SK-N-SH (cell line): ENCODE results near the gene FBXO33. TPM values are rescaled to one million over a fixed set of nuclear protein-coding genes. Genes with fewer than 3 reads are reported as not detected.

ENCODE experiments used
- CTCF ChIA-PET: fragments of 300-600, 350-600 bp; formaldehyde crosslinking; extraction: SDS; loops from one replicate; lab custom pipeline; 2021; lab: Yijun Ruan, JAX
- POLR2A ChIA-PET: fragments of 350-600 bp; sonication (Branson Sonifier 250); formaldehyde crosslinking; extraction: SDS; loops from one replicate; lab custom pipeline; 2020; ENCODE audit warnings: antibody characterized with exemption, inconsistent platforms; lab: Yijun Ruan, JAX
- DNase-seq: peaks from one replicate; pipeline ENCODE4 v3.0.0; 2012
- H2AFZ ChIP-seq: fragments of 200-600 bp; sonication (generic); 2 replicates; pipeline ENCODE4 v1.8.1; 2016; ENCODE audit warnings: antibody characterized with exemption, mild to moderate bottlenecking, low read depth
- H3F3A ChIP-seq: fragments of 200-600 bp; sonication (generic); replicated peaks from 2 replicates; pipeline ENCODE3; 2016; ENCODE audit warnings: antibody characterized with exemption, mild to moderate bottlenecking; ENCODE audit not compliant: insufficient read depth
- H3K27ac ChIP-seq, 2 experiments: fragments of 200-500 bp in 1 of 2; fragments of 200-600 bp in 1 of 2; sonication (Bioruptor generic) in 1 of 2; sonication (generic), shearing (Covaris generic) in 1 of 2; 2 replicates each; pipeline versions ENCODE4 v1.5.1 to v1.6.1; 2014 to 2016; ENCODE audit warnings: low read depth in 2 of 2, inconsistent platforms in 1 of 2, low read length in 1 of 2, mild to moderate bottlenecking in 1 of 2, mixed read lengths in 1 of 2
- H3K27me3 ChIP-seq: fragments of 200-600 bp; sonication (generic), shearing (Covaris generic); 2 replicates; pipeline ENCODE4 v1.6.1; 2016; ENCODE audit warnings: mixed run types; ENCODE audit not compliant: insufficient read depth
- H3K36me3 ChIP-seq, 2 experiments: fragments of 200-500 bp in 1 of 2; fragments of 200-600 bp in 1 of 2; sonication (Bioruptor generic) in 1 of 2; sonication (generic) in 1 of 2; replicated peaks in 1 of 2; 2 replicates each; pipeline versions ENCODE3 to v1.5.1; 2014 to 2016; ENCODE audit warnings: low read length in 1 of 2, mild to moderate bottlenecking in 1 of 2; ENCODE audit not compliant: insufficient read depth in 2 of 2, control insufficient read depth in 1 of 2
- H3K4me1 ChIP-seq, 2 experiments: fragments of 200-500 bp in 1 of 2; fragments of 200-600 bp in 1 of 2; sonication (Bioruptor generic) in 1 of 2; sonication (generic), shearing (Covaris generic) in 1 of 2; 2 replicates each; pipeline versions ENCODE4 v1.5.1 to v1.6.1; 2014 to 2016; ENCODE audit warnings: low read depth in 1 of 2, low read length in 1 of 2, mixed run types in 1 of 2; ENCODE audit not compliant: insufficient read depth in 2 of 2, control insufficient read depth in 1 of 2
- H3K4me2 ChIP-seq: fragments of 200-600 bp; sonication (generic), shearing (Covaris generic); 2 replicates; pipeline ENCODE4 v1.6.1; 2017; ENCODE audit warnings: mixed run types
- H3K4me3 ChIP-seq, 2 experiments: fragments of 200-500 bp in 1 of 2; fragments of 200-600 bp in 1 of 2; sonication (Bioruptor generic) in 1 of 2; sonication (generic), shearing (Covaris generic) in 1 of 2; 2 replicates each; pipeline versions ENCODE4 v1.5.1 to v1.8.1; 2014 to 2016; ENCODE audit warnings: low read depth in 2 of 2, inconsistent platforms in 1 of 2, low read length in 1 of 2, mild to moderate bottlenecking in 1 of 2, mixed read lengths in 1 of 2, moderate library complexity in 1 of 2
- H3K79me2 ChIP-seq: fragments of 200-600 bp; sonication (generic); 2 replicates; pipeline ENCODE4 v1.8.1; 2017; ENCODE audit warnings: mild to moderate bottlenecking; ENCODE audit not compliant: insufficient read depth
- H3K9ac ChIP-seq: fragments of 200-600 bp; sonication (generic); 2 replicates; pipeline ENCODE4 v1.6.1; 2017; ENCODE audit warnings: mixed run types
- H3K9me2 ChIP-seq: fragments of 200-600 bp; sonication (generic); 2 replicates; pipeline ENCODE4 v1.6.1; 2017; ENCODE audit warnings: mixed run types
- H3K9me3 ChIP-seq: fragments of 200-600 bp; sonication (generic); 2 replicates; pipeline ENCODE4 v1.6.1; 2017; ENCODE audit warnings: mixed run types, mild to moderate bottlenecking, moderate library complexity
- H4K20me1 ChIP-seq: fragments of 200-600 bp; sonication (generic); 2 replicates; pipeline ENCODE4 v1.6.1; 2017; ENCODE audit warnings: mild to moderate bottlenecking, mixed run types; ENCODE audit not compliant: insufficient read depth
- CHD2 ChIP-seq: fragments of 150-350 bp; IDR thresholded peaks from 2 replicates; pipeline ENCODE4 v1.6.1; 2018; ENCODE audit warnings: low read length; ENCODE audit not compliant: partially characterized antibody
- CTCF ChIP-seq: fragments of 200-600 bp; sonication (generic); IDR thresholded peaks from 2 replicates; pipeline ENCODE4 v1.6.1; 2017; ENCODE audit warnings: antibody characterized with exemption, mild to moderate bottlenecking, moderate library complexity
- ELF1 ChIP-seq: IDR thresholded peaks from 2 replicates; pipeline ENCODE4 v1.4.0; 2012
- EP300 ChIP-seq, 2 experiments: IDR thresholded peaks; 2 replicates each; pipeline versions ENCODE4 v1.4.0 to v1.6.1; 2012; ENCODE audit warnings: borderline replicate concordance in 1 of 2, low read depth in 1 of 2, low read length in 1 of 2
- EZH2phosphoT487 ChIP-seq: fragments of 200-600 bp; sonication (generic); IDR thresholded peaks from 2 replicates; pipeline ENCODE4 v1.6.1; 2017; ENCODE audit warnings: low read depth, mixed run types, mild to moderate bottlenecking, antibody characterized with exemption, moderate library complexity, borderline replicate concordance
- FOXM1 ChIP-seq: IDR thresholded peaks from 2 replicates; pipeline ENCODE4 v1.4.0; 2012; ENCODE audit warnings: low read depth, mild to moderate bottlenecking
- GABPA ChIP-seq: IDR thresholded peaks from 2 replicates; pipeline ENCODE4 v1.4.0; 2012; ENCODE audit warnings: low read depth, mild to moderate bottlenecking
- GATA2 ChIP-seq: sonication (generic); formaldehyde crosslinking; IDR thresholded peaks from 2 replicates; pipeline ENCODE4 v1.5.0; 2020; ENCODE audit warnings: mild to moderate bottlenecking, missing genetic modification reagents
- MAX ChIP-seq: IDR thresholded peaks from 2 replicates; pipeline ENCODE4 v1.4.0; 2012; ENCODE audit warnings: low read depth
- NRF1 ChIP-seq: IDR thresholded peaks from 2 replicates; pipeline ENCODE4 v1.6.1; 2012; ENCODE audit warnings: low read depth, mild to moderate bottlenecking, low read length
- PBX3 ChIP-seq: IDR thresholded peaks from 2 replicates; pipeline ENCODE4; 2012
- RCOR1 ChIP-seq: fragments of 150-350 bp; IDR thresholded peaks from 2 replicates; pipeline ENCODE4 v1.6.1; 2017; ENCODE audit warnings: antibody characterized with exemption, low read length
- REST ChIP-seq: IDR thresholded peaks from 2 replicates; pipeline ENCODE4 v1.6.1; 2012; ENCODE audit warnings: mild to moderate bottlenecking, low read depth, low read length, moderate library complexity
- RFX5 ChIP-seq: IDR thresholded peaks from 2 replicates; pipeline ENCODE4 v1.6.1; 2012; ENCODE audit warnings: mild to moderate bottlenecking, improper control_type of control experiment, low read length
- RXRA ChIP-seq: IDR thresholded peaks from 2 replicates; pipeline ENCODE4 v1.4.0; 2012; ENCODE audit warnings: low read depth, mild to moderate bottlenecking, borderline replicate concordance
- SIN3A ChIP-seq: IDR thresholded peaks from 2 replicates; pipeline ENCODE4 v1.6.1; 2012; ENCODE audit warnings: low read depth, mild to moderate bottlenecking, low read length, moderate library complexity, borderline replicate concordance
- SMC3 ChIP-seq: IDR thresholded peaks from 2 replicates; pipeline ENCODE4 v1.6.1; 2012; ENCODE audit warnings: low read depth, low read length, improper control_type of control experiment
- TAF1 ChIP-seq: IDR thresholded peaks from 2 replicates; pipeline ENCODE4 v1.6.1; 2012; ENCODE audit warnings: low read depth, mild to moderate bottlenecking, low read length, moderate library complexity, borderline replicate concordance
- USF1 ChIP-seq: IDR thresholded peaks from 2 replicates; pipeline ENCODE4 v1.4.0; 2012; ENCODE audit warnings: low read depth, borderline replicate concordance
- YY1 ChIP-seq: IDR thresholded peaks from 2 replicates; pipeline ENCODE4 v1.4.0; 2012; ENCODE audit warnings: low read depth, mild to moderate bottlenecking
- WGBS: methylation state at CpG from one replicate; pipeline ENCODE4 v1.1.6; 2017; ENCODE audit warnings: low lambda C conversion rate; 5-methylcytosine and 5-hydroxymethylcytosine counted together
- polyA plus RNA-seq, 3 experiments: library from polyadenylated mRNA; depleted of rRNA; stranded (reverse); fragments of >200 nt; gene quantifications; 2 replicates each; pipeline ENCODE4 v1.2.3, GENCODE V29; 2012

Gene FBXO33
- polyA plus RNA-seq, 1 of the 3 experiments (the other 2 are of a cell fraction): 4.2 TPM

GRCh38 chr14:39382463-39382862, 49.8 kb downstream of the FBXO33 start:
- ChIA-PET POLR2A (no interaction called here), CTCF (no interaction called here)
- H3F3A ChIP-seq: no peaks in the 10 kb centered on the region
- H3K79me2 ChIP-seq: no peaks in the 10 kb centered on the region
- H2AFZ ChIP-seq: no peak overlapping the region
- no peak overlapping the region for H3K4me2 ChIP-seq
- no peaks in the 10 kb centered on the region for H3K9me3 ChIP-seq
- WGBS: 100% methylated on average over 3 of the region's 3 CpGs
- H3K9me2 ChIP-seq: no peaks in the 10 kb centered on the region
- no peaks in the 10 kb centered on the region for H3K36me3 ChIP-seq
- peaks cover 0 to 2% of the 10 kb centered on the region in 2 experiments; a peak in 1 of 4 replicates for H3K4me1 ChIP-seq
- TF ChIP-seq RFX5: no peak
- no peak for TF ChIP-seq MAX
- TF ChIP-seq CHD2: no peak
- no peak for TF ChIP-seq GATA2 (CRISPR knock-in tag)
- TF ChIP-seq SIN3A: no peak
- no peak for TF ChIP-seq PBX3
- TF ChIP-seq ELF1: no peak
- TF ChIP-seq FOXM1: no peak
- no peak for TF ChIP-seq TAF1
- H3K4me3 ChIP-seq: no peak overlapping the region
- no peak overlapping the region for H3K27ac ChIP-seq
- no peak for DNase-seq
- no peaks in the 10 kb centered on the region for H3K27me3 ChIP-seq
- H3K9ac ChIP-seq: no peak overlapping the region
- no peaks in the 10 kb centered on the region for H4K20me1 ChIP-seq

- CTCF ChIA-PET: no interaction called here
- H3K9me2 ChIP-seq: no peaks in the 10 kb centered on the region
- H4K20me1 ChIP-seq: no peaks in the 10 kb centered on the region
- no peak overlapping the region for H3K9ac ChIP-seq
- H3K27me3 ChIP-seq: no peaks in the 10 kb centered on the region
- H2AFZ ChIP-seq: no peak overlapping the region
- DNase-seq: no peak
- 98% methylated on average over 4 of the region's 4 CpGs for WGBS
- H3K9me3 ChIP-seq: no peaks in the 10 kb centered on the region
- H3K27ac ChIP-seq: no peak overlapping the region
- POLR2A ChIA-PET: no interaction called here
- H3K79me2 ChIP-seq: no peaks in the 10 kb centered on the region
- H3K4me1 ChIP-seq: peaks cover 0 to 13% of the 10 kb centered on the region in 2 experiments; a peak in 1 of 4 replicates
- H3K4me2 ChIP-seq: no peak overlapping the region
- H3F3A ChIP-seq: no peaks in the 10 kb centered on the region
- no peak overlapping the region for H3K4me3 ChIP-seq
- no peaks in the 10 kb centered on the region for H3K36me3 ChIP-seq
- TF ChIP-seq YY1: no peak
- no peak for TF ChIP-seq MAX
- no peak for TF ChIP-seq REST
- TF ChIP-seq USF1: no peak
- TF ChIP-seq RXRA: no peak
- no peak for TF ChIP-seq EP300 (IDR thresholded peaks at IDR 0.05; ENCODE audit: borderline replicate concordance in 1 of 2, low read depth in 1 of 2, low read length in 1 of 2)
- TF ChIP-seq SMC3: no peak
- no peak for TF ChIP-seq RCOR1
- no peak for TF ChIP-seq EZH2phosphoT487
- no peak for TF ChIP-seq NRF1
- TF ChIP-seq CTCF: no peak
- no peak for TF ChIP-seq RFX5
- TF ChIP-seq GABPA: no peak
Measured at GRCh38 chr14:39381366-39381765, 50.9 kb downstream of the FBXO33 start.
